Activated CD4-positive, alpha-beta T cell treated with anti-CD3 and anti-CD28 coated beads, Interleukin-10, Interleukin-2, amounts not matched to agents 100 ng/mL and 50 ng/mL, durations not matched to agents 16 hours and 8 hours (primary cell): Measurements from ENCODE around the gene WNT2.
"Not testable (repeated sequence)": the region's sequence is repeated elsewhere in the genome, so short reads cannot be mapped to it uniquely, and the experiment has no call there.

Experiments used
- DNase-seq: peaks from one replicate; pipeline ENCODE4 v3.0.0-alpha.2; 2020

Gene WNT2

DNA sequence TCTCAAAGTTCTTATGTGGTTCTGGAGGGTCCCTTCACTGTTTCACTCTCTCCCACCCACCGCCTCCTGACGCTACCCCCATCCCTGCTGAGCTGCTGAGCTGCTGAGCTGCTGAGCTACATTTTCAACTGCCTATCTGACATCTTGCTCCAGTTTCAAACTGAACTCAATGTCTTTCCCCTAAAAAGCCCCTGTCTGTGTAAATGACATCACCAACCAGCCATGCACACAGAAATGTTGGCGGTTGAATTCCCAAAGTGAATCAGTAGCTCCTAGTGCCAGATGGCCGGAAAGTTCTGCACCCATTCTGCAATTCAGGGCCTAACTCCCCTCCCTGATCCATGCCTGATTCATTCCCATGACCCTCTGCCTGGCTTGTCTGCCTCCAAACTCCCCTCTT lies 71.2 kb downstream of the WNT2 start:
- no peak for DNase-seq

DNA sequence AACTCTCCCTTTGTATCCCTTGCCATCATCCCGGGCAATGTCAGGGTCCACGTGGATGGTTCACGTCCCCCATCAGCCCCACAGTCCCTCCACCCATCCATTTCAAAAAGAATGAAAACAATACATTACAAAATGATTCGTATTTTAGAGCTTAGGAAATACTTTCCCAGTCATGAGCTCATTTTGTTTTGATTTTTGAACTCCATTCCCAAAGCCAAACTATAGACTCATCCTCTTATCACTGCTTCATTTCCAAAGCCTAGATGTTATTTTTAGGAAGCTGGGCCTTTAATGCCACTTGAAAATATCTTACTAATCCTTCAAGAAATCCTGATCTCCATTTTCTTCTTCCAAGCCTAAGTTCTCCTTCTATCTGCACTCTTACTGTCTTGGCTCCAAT lies 72.1 kb downstream of the WNT2 start:
- DNase-seq = no peak

DNA sequence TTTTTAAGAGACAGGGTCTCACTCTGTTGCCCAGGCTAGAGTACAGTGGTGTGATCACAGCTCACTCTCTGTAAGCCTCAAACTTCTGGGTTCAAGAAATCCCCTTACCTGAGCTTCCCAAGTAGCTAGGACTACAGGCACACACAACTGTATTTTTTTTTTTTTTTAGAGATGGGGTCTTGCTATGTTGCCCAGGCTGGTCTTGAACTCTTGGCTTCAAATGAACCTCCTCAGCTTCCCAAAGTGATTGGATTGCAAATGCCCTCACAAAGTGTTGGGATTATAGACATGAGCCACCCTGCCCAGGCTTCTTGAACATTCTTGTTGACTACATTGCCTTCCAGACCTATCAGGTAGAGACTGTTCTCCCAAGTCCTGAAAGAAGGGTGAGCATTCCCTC lies 72.6 kb downstream of the WNT2 start:
- DNase-seq = no peak

DNA sequence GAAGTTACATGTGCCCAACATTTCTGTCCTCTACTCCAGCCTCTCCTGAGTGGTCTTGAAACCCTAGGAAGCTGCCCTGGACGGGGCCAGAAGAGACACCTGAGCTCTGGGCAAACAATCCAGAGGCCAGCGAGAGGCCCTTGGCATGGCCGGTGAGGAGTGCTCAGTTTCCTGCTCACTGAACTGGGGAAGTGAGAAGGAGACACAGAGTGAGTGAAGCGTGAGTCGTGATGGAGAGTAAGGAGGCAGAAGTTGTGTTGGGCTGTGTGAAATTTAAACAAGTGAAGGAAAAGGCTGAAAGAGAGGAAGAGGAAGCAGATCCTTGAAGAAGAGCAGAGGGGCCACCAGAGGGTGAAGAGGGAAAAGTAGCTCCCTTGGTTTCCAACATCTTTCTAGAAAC lies 73.2 kb downstream of the WNT2 start:
- DNase-seq = no peak

DNA sequence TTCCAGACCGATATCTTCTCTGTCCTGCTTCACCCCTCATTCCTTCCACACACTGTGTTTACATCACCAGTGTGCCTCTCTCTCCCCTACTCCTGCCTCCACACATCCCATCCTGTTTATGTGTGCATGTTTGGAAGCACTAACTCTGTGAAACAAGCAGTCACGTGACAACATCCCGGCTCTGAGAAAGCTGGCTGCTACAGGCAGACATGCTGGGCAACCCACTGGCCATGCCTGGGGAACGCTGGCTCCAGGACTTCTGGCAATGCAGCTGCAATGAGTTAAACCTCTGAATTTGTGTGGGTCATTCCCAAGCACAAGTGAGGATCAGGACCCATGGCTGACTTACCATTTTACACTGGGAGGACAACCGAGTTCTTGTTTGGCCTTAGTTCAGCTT lies 74.0 kb downstream of the WNT2 start:
- no peak for DNase-seq

DNA sequence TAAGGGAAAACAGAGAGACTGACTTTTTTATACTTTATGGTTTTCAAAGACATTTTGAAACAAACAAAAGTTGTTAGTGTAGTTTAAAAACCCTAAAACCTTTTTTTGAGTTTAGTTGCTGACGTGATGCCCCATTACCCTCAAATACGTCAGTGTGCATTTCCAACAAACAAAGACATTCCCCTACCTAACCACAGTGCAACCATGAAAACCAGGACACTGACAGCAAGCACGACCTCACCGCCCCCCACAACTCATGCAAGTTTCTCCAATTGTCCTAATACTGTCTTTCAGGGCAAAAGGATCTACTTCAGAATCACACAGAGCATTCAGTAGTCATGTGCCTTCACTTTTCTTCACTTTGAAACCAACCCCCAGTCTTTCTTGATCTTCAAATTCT lies 75.0 kb downstream of the WNT2 start:
- no peak for DNase-seq

DNA sequence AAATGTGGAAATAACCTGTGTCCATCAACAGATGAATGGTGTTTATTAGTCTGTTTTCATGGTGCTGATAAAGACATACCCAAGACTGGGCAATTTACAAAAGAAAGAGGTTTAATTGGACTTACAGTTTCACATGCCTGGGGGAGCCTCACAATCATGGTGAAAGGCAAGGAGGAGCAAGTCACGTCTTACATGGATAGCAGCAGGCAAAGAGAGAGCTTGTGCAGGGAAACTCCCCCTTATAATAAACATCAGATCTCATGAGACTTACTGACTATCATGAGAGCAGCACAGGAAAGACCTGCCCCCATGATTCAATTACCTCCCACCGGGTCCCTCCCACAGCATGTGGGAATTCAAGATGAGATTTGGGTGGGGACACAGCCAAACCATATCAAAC lies 77.2 kb downstream of the WNT2 start:
- not testable (repeated sequence) for DNase-seq

DNA sequence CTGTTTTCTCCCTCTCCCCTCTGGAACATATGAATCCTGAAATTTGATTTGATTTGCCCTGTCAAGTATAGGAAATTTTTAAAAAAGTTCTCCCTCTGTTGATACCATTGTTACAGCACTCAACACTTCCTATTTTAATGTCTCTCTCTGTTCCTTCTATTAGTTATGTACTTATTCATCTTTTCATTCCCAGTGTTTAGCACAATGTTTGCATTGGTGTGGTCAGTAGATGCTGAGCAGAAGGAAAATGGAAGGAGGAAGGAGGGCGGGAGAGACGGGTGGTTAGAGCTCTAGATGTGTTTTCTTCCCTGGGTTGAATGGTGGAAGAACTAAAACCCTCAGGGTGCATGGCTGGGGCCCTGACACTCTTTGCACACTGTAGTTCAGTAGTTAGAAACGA lies 79.5 kb downstream of the WNT2 start:
- no peak for DNase-seq

DNA sequence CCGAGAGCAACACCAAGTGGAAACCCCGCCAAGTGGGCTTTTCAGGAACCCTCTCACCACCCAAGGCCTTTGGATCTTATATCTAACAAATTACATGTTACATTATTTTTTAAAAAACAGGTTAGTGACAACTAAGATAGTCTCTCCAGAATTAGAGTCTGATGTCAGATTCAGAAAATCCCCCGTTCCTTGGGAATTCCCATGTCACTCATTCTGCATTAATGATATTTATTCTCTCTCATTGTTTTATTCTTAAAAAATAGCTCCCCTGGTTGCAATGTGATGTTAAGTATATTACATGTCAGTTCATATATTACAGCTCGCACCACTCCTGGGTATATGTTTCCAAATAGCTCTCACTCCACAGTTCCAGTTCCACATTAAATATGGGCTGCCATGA lies 81.8 kb downstream of the WNT2 start:
- DNase-seq = no peak

DNA sequence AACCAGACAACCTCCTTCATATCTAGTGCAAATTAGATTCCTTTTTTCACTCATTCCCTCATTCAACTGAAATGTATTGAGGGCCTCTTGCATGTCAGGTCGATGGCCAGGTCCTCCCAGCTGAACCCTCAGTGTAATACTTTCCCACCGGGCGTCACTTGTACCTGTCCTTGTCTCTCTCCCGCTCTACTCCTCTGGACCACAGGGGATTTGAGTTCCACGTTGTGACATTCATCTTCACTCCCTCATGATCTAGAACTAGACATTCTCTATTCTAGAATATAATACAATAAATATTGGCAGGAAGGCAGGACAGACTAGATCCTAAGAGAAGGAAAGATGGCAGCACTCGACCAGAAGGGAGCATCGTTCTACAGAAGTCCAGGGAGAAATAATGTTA lies 83.9 kb downstream of the WNT2 start:
- no peak for DNase-seq

DNA sequence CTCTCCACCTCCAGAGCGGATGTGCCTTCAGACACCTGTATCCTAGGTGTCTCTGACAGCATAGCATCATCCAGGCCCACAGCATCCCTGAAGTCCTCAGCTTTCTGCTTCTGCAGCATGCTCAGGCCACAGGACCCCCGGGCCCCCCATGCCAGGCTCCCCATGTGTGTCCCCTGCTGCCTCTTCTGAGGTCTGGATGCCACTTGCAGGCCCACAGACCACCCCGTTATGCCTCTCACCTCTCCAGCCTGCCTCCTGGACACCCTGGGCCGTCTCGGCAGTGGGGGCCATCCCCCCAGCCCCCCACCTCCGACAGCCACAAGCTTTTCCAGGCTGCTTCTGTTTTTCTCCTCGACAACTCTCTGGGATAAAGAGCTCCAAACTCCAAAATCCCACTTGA lies 84.4 kb downstream of the WNT2 start:
- DNase-seq = no peak

DNA sequence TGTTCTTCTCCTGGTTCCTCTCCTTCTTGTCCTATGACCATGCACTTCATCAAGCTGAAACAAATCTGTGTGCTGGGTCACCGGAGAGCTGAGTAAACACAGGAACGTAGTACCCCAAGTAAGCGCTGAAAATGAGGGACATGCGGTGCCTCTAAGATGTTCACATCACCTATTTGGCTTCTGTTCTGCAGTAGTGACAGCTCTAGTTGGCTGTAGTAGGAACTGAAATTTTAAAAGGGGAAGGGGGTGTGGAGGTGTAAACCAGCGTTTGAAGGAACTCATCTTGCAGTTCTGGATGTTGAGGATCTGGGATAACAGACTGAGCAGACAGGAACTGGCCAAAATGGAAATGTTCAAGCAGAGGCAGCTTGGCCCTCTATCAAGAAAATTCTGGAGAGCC lies 85.2 kb downstream of the WNT2 start:
- no peak for DNase-seq

DNA sequence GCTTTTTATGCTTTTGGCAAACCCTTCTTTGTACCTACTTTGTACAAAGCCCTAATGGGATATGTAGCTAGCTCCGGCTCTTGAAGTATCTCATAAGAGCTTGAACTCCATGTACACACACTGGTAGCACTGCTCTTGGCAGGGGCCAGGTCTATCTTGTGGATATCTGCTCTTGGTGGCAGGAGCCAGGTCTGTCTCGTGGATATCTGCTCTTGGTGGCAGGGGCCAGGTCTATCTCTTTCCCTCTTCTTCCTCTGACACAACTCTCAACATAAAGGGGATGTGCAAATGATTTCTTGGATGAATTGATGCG lies 91.9 kb downstream of the WNT2 start:
- no peak for DNase-seq

DNA sequence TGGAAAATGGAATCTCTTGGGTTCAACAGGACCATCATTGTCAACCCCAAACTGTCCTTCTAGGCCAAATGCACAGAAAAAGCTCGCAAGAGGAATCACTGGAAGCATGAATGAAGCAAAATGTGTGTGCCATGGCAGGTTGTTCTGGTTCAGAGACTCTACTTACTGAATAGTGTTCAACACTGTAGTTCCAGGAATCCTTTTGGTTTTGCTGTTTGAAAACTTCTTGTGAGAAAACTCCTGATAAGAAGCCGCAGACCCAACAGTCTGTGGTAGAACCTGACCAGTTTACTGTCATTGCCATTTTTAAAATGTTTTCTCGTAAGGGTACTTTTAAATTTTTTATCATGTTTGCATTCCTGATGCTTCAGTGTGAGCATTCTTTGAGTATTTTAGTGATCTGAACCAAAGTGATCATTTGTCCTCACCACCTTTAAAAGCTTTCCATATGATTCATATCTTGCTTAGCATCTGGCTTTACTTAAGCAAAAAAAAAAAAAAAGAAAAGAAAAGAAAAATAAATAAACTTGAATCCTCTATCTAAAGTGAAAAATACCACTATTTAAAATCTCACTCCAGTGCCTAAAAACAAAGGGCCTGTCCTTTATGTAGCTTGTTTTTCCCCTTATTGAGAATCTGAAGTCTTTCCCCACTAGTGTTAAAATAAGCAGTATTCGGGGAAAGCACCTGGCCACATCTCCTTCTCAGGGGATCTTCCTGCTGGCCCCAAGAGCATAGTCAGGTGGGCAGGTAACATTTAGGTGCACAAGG lies 92.4 kb downstream of the WNT2 start:
- no peak for DNase-seq

DNA sequence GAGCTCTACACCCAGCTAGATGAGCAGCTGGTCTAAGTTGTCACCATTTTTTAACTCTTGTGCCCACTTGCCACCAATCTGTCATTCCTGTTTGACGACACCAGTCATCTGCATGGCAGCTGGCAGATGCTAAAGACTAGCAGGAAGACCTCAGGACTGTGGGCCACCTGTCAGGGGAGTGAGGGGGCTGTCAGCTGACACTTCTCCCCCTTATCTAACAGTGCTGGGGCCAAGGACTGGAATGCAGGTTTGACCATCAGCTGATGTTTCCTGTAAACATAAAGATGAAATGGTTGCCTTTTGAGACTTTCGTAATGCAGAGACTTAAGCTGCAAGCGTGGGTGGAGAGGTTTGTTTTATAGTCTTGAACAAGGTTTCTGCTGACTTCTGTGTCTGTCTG lies 93.5 kb downstream of the WNT2 start:
- DNase-seq = no peak

DNA sequence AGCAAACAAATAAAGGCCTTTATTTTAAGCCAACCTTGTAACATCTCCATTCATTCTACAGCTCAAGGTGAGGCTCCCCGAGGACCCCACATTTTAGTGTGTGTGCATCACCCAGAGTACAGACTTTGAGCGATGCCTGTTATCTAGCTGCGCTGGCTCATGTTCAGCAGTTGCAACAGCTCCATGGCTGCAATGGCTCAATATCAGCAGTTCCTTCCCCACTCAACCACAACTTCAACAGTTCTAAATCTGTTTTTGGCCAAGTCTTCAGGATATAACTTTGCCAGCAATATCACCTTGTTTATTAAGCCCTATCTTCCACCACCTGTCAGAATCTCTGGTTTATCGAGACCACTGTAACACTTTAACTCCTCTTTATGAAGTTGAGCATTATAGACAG lies 95.8 kb downstream of the WNT2 start:
- DNase-seq = no peak

DNA sequence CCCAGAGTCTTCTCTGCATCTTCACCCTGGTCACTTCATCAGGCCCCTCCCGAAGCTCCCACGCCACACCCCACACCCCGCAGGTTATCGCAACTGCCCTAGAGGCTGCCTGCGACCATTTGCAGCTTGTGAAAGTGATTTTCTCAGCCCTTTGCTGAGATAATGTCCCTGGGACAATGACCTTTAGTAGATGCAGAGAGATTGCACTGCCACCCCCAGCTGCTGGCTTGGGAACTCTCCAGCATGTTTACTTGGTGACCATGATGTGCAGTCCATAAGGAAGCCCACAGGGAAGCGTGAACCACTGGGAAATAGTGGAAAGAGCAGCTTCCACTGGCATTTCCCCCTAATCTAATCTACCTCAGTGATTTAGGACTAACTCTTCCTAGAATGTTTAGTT lies 97.3 kb downstream of the WNT2 start:
- DNase-seq = no peak
